H1 (cell line): Measurements from ENCODE around the gene PTPRF. TPM values are rescaled to one million over a fixed set of nuclear protein-coding genes. Genes with fewer than 3 reads are reported as not detected.

Experiments
- CTCF ChIA-PET: fragments of 300-600 bp; sonication (Branson Sonifier 250); formaldehyde crosslinking; loops from one replicate; lab custom pipeline; 2021; ENCODE audit not compliant: partially characterized antibody; lab: Charles Lee
- POLR2A ChIA-PET: fragments of 300-600 bp; sonication (Branson Sonifier 250); formaldehyde crosslinking; loops from one replicate; lab custom pipeline; 2021; ENCODE audit warnings: inconsistent platforms; ENCODE audit not compliant: partially characterized antibody; lab: Charles Lee
- DNase-seq, 2 experiments: peaks; one replicate each; pipeline versions ENCODE4 v3.0.0 to v3.0.0-alpha.2; 2010 to 2022; ENCODE audit warnings: low spot score in 2 of 2, low read depth in 1 of 2, mixed read lengths in 1 of 2
- FAIRE-seq: peaks from 2 replicates; lab custom pipeline; 2011; peaks lifted over from hg19 to GRCh38; lab: Jason Lieb, UNC
- H2AFZ ChIP-seq: 2 replicates; pipeline ENCODE4 v1.8.1; 2012; ENCODE audit warnings: low read length, inconsistent platforms
- H2AK5ac ChIP-seq: 2 replicates; pipeline ENCODE4 v1.6.1; 2013; ENCODE audit warnings: low read depth, low read length
- H2BK120ac ChIP-seq: replicated peaks from 2 replicates; pipeline ENCODE3; 2013; ENCODE audit warnings: low read depth, low read length, inconsistent platforms
- H2BK12ac ChIP-seq: 2 replicates; pipeline ENCODE4 v1.6.1; 2013; ENCODE audit warnings: low read depth, low read length
- H2BK15ac ChIP-seq: 2 replicates; pipeline ENCODE4 v1.6.1; 2013; ENCODE audit warnings: low read length
- H2BK20ac ChIP-seq: 2 replicates; pipeline ENCODE4 v1.6.1; 2013; ENCODE audit warnings: low read length
- H2BK5ac ChIP-seq: 2 replicates; pipeline ENCODE4 v1.6.1; 2013; ENCODE audit warnings: low read depth, low read length
- H3K14ac ChIP-seq: 2 replicates; pipeline ENCODE4 v1.6.1; 2013; ENCODE audit warnings: inconsistent platforms; ENCODE audit not compliant: insufficient read length
- H3K18ac ChIP-seq: 2 replicates; pipeline ENCODE4 v1.6.1; 2013; ENCODE audit warnings: low read length; ENCODE audit errors: extremely low read depth
- H3K23ac ChIP-seq: 2 replicates; pipeline ENCODE4 v1.6.1; 2013; ENCODE audit warnings: inconsistent platforms; ENCODE audit not compliant: insufficient read length
- H3K23me2 ChIP-seq: 2 replicates; pipeline ENCODE4 v1.6.1; 2013; ENCODE audit warnings: low read depth, low read length
- H3K27ac ChIP-seq: 2 replicates; pipeline ENCODE4 v1.6.1; 2011; ENCODE audit warnings: low read depth, low read length, inconsistent platforms
- H3K27me3 ChIP-seq, 4 experiments: replicated peaks in 1 of 4; 1 replicate in 1 of 4; 2 replicates in 3 of 4; pipeline versions ENCODE4 v1.6.1 to v1.8.1; 2011 to 2013; ENCODE audit warnings: low read length in 3 of 4, mild to moderate bottlenecking in 3 of 4, inconsistent platforms in 2 of 4, mixed read lengths in 2 of 4, moderate library complexity in 1 of 4; ENCODE audit not compliant: control insufficient read depth in 3 of 4, insufficient read depth in 3 of 4; ENCODE audit errors: extremely low read depth in 1 of 4
- H3K36me3 ChIP-seq, 4 experiments: 2 replicates each; pipeline versions ENCODE4 v1.6.1 to v1.8.1; 2011 to 2013; ENCODE audit warnings: mild to moderate bottlenecking in 4 of 4, low read length in 3 of 4, moderate library complexity in 2 of 4, control low read depth in 1 of 4, inconsistent platforms in 1 of 4; ENCODE audit not compliant: insufficient read depth in 4 of 4, control insufficient read depth in 2 of 4
- H3K4ac ChIP-seq: replicated peaks from 2 replicates; pipeline ENCODE3; 2013; ENCODE audit warnings: low read length, low read depth, mixed read lengths, inconsistent platforms; ENCODE audit not compliant: insufficient read length
- H3K4me1 ChIP-seq, 4 experiments: replicated peaks in 1 of 4; 1 replicate in 1 of 4; 2 replicates in 3 of 4; pipeline versions ENCODE4 v1.6.1 to v1.8.1; 2011 to 2013; ENCODE audit warnings: low read length in 3 of 4, inconsistent platforms in 2 of 4, mixed read lengths in 1 of 4; ENCODE audit not compliant: insufficient read depth in 4 of 4, control insufficient read depth in 3 of 4
- H3K4me2 ChIP-seq, 2 experiments: 2 replicates each; pipeline versions ENCODE4 v1.6.1 to v1.8.1; 2011 to 2013; ENCODE audit warnings: low read depth in 2 of 2, low read length in 2 of 2, control low read depth in 1 of 2, inconsistent platforms in 1 of 2, mild to moderate bottlenecking in 1 of 2; ENCODE audit not compliant: insufficient read depth in 1 of 2
- H3K4me3 ChIP-seq, 4 experiments: fragments of 200-600, 300-600 bp in 1 of 4; sonication (generic), shearing (Covaris generic), sonication (Bioruptor Twin) in 1 of 4; 2 replicates each; pipeline versions ENCODE4 v1.5.1 to v1.8.1; 2011 to 2016; ENCODE audit warnings: low read length in 4 of 4, low read depth in 3 of 4, control low read depth in 2 of 4, inconsistent platforms in 2 of 4, mild to moderate bottlenecking in 2 of 4, mixed read lengths in 1 of 4, moderate library complexity in 1 of 4; ENCODE audit not compliant: insufficient read depth in 2 of 4; ENCODE audit errors: extremely low read depth in 1 of 4
- H3K56ac ChIP-seq: replicated peaks from 2 replicates; pipeline ENCODE3; 2013; ENCODE audit warnings: low read depth, mild to moderate bottlenecking, mixed read lengths, low read length, inconsistent platforms; ENCODE audit not compliant: insufficient read length
- H3K79me1 ChIP-seq: 2 replicates; pipeline ENCODE4 v1.6.1; 2013; ENCODE audit warnings: low read depth, low read length, control low read depth
- H3K79me2 ChIP-seq, 2 experiments: 2 replicates each; pipeline versions ENCODE4 v1.6.1 to v1.8.1; 2012 to 2013; ENCODE audit warnings: low read length in 2 of 2, mild to moderate bottlenecking in 2 of 2, inconsistent platforms in 1 of 2; ENCODE audit not compliant: insufficient read depth in 2 of 2, control insufficient read depth in 1 of 2
- H3K9ac ChIP-seq, 4 experiments: replicated peaks in 1 of 4; 1 replicate in 1 of 4; 2 replicates in 3 of 4; pipeline versions ENCODE4 v1.6.1 to v1.8.1; 2011 to 2013; ENCODE audit warnings: low read depth in 3 of 4, low read length in 3 of 4, control low read depth in 2 of 4, mild to moderate bottlenecking in 2 of 4, moderate library complexity in 2 of 4, inconsistent platforms in 1 of 4; ENCODE audit errors: extremely low read depth in 1 of 4
- H3K9me3 ChIP-seq, 2 experiments: 2 replicates each; pipeline versions ENCODE4 v1.6.1 to v1.8.1; 2012 to 2013; ENCODE audit warnings: mild to moderate bottlenecking in 2 of 2, moderate library complexity in 2 of 2, control low read depth in 1 of 2, inconsistent platforms in 1 of 2, low read depth in 1 of 2, low read length in 1 of 2, mixed read lengths in 1 of 2; ENCODE audit not compliant: insufficient read depth in 2 of 2
- H4K20me1 ChIP-seq, 2 experiments: replicated peaks in 1 of 2; 2 replicates each; pipeline versions ENCODE3 to v1.8.1; 2011 to 2013; ENCODE audit warnings: inconsistent platforms in 2 of 2, low read length in 2 of 2, mild to moderate bottlenecking in 1 of 2; ENCODE audit not compliant: insufficient read depth in 2 of 2, control insufficient read depth in 1 of 2
- H4K5ac ChIP-seq: 2 replicates; pipeline ENCODE4 v1.6.1; 2013; ENCODE audit warnings: low read length, low read depth, mixed read lengths, inconsistent platforms; ENCODE audit not compliant: insufficient read length
- H4K8ac ChIP-seq: 2 replicates; pipeline ENCODE4 v1.8.0; 2013; ENCODE audit warnings: mild to moderate bottlenecking, moderate library complexity, low read length, inconsistent platforms; ENCODE audit not compliant: insufficient read depth; ENCODE audit errors: extremely low read depth
- H4K91ac ChIP-seq: replicated peaks from 2 replicates; pipeline ENCODE3; 2013; ENCODE audit warnings: low read length, mixed read lengths, inconsistent platforms; ENCODE audit not compliant: insufficient read length
- EGR1 ChIP-seq: IDR thresholded peaks from 2 replicates; pipeline ENCODE4 v1.6.1; 2011; ENCODE audit warnings: low read depth, low read length, borderline replicate concordance
- KDM5A ChIP-seq: fragments of 200-600 bp; IDR thresholded peaks from 2 replicates; pipeline ENCODE4 v1.7.1; 2012; ENCODE audit warnings: mild to moderate bottlenecking, low read length, inconsistent platforms, mixed read lengths
- POLR2AphosphoS5 ChIP-seq: IDR thresholded peaks from 2 replicates; pipeline ENCODE4 v1.6.1; 2011; ENCODE audit warnings: low read depth, low read length
- TAF7 ChIP-seq: optimal IDR thresholded peaks from 2 replicates; pipeline ENCODE3; 2011; ENCODE audit warnings: low read depth, mild to moderate bottlenecking, inconsistent platforms, low read length, moderate library complexity, borderline replicate concordance
- TBP ChIP-seq: IDR thresholded peaks from 2 replicates; pipeline ENCODE4 v1.6.1; 2011; ENCODE audit warnings: low read depth, low read length, improper control_type of control experiment
- ZNF274 ChIP-seq: IDR thresholded peaks from 2 replicates; pipeline ENCODE4 v1.7.0; 2012; ENCODE audit warnings: low read length, borderline replicate concordance; ENCODE audit errors: extremely low read depth
- WGBS, 2 experiments: shearing (Covaris generic) in 1 of 2; methylation state at CpG; one replicate each; pipeline versions ENCODE4 v1.1.6 to v1.1.7; 2013 to 2015; ENCODE audit warnings: low lambda C conversion rate in 2 of 2, mixed read lengths in 2 of 2, inconsistent platforms in 1 of 2, low coverage in 1 of 2, missing lambda C conversion rate in 1 of 2; ENCODE audit not compliant: insufficient replicate concordance in 2 of 2, insufficient coverage in 1 of 2, insufficient read length in 1 of 2; ENCODE audit errors: extremely low coverage in 1 of 2, missing lambda C conversion rate in 1 of 2; 5-methylcytosine and 5-hydroxymethylcytosine counted together
- polyA plus RNA-seq, 7 experiments: library from polyadenylated mRNA; depleted of rRNA in 3 of 7; stranded (reverse) in 5 of 7; unstranded in 2 of 7; fragments of >200 nt in 5 of 7; fragments of 200-250 nt in 2 of 7; gene quantifications; 1 replicate in 5 of 7; 2 replicates in 1 of 7; 4 replicates in 1 of 7; pipeline versions ENCODE4 v1.2.1 to v1.2.3, GENCODE V29; 2011 to 2013; ENCODE audit warnings: missing spikeins in 2 of 7, mixed read lengths in 2 of 7
- total RNA-seq: library from RNA; stranded (reverse); fragmentation: NEBNext Ultra II Directional; extraction: Animal tissue kit (Norgen Biotek cat#: 25700); gene quantifications from 2 replicates; pipeline ENCODE4 v1.2.1, GENCODE V29; 2021
- TF ChIP-seq, protein P1 (sequence below): IDR thresholded peaks from 2 replicates; pipeline ENCODE4 v1.6.1; 2012; ENCODE audit warnings: inconsistent platforms
- TF ChIP-seq, protein P2 (sequence below): IDR thresholded peaks from 2 replicates; pipeline ENCODE4 v1.6.1; 2011; ENCODE audit warnings: low read depth, mild to moderate bottlenecking, low read length; ENCODE audit not compliant: insufficient read depth

The PTPRF gene
- total and polyA plus RNA-seq, 2 of the 8 experiments (the other 6 are each of a cell fraction or from before 2014, with no cell fraction given): 136 to 231 TPM

DNA sequence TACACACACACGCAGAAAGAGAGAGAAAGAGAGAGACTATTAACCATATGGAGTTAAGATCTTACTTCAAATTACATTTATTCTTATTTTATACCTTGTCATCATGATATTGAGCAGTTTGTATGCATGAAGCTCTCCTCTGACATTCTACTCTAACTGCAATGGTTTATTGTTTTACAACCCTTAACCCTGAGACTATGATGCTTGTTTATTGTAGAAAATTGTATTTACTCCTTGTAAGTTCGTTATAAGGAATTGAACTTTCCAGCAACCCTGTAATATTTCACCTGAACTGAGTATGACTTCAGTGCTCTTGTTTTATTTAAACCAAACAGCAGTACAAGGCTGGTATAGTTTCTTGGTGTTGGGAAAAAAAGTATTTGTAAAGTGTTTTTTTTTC is 18.6 kb upstream of the PTPRF start:
- Histone ChIP-seq H3K9ac (no peak overlapping the region), H4K8ac (no peak overlapping the region), H4K20me1 (no peaks in the 10 kb centered on the region), H3K23me2 (no peaks in the 10 kb centered on the region), H3K79me1 (no peaks in the 10 kb centered on the region), H4K91ac (no peak overlapping the region), H3K4me1 (peaks cover 0 to 6% (median 1%) of the 10 kb centered on the region in 4 experiments; a peak in 2 of 7 replicates), H2BK15ac (no peak overlapping the region), H3K4me3 (no peak overlapping the region), H3K4ac (no peak overlapping the region), H2BK12ac (no peak overlapping the region), H3K56ac (no peak overlapping the region), H2BK20ac (no peak overlapping the region), H3K36me3 (no peaks in the 10 kb centered on the region), H3K4me2 (no peak overlapping the region), H3K18ac (no peak overlapping the region), H3K9me3 (no peaks in the 10 kb centered on the region), H2BK5ac (no peak overlapping the region), H3K79me2 (no peaks in the 10 kb centered on the region), H2AFZ (no peak overlapping the region), H2AK5ac (no peak overlapping the region), H3K27ac (no peak overlapping the region), H3K27me3 (no peaks in the 10 kb centered on the region), H3K23ac (no peak overlapping the region), H4K5ac (no peak overlapping the region), H3K14ac (no peak overlapping the region), H2BK120ac (no peak overlapping the region)
- FAIRE-seq (no peak), DNase-seq (no peak)
- CTCF ChIA-PET: no interaction called here
- WGBS, 2 experiments: 100% methylated on average over 2 of the region's 2 CpGs; no CpG with 5 or more reads in 1 of the 2 experiments
- POLR2A ChIA-PET: interaction anchor here (0.6 kb wide), 1 partner anchor 134 kb away, joined by 3 read pairs; no protein-coding TSS in a partner anchor
- TF ChIP-seq EGR1 (no peak), TBP (no peak), ZNF274 (no peak), POLR2AphosphoS5 (no peak), KDM5A (no peak), TAF7 (no peak)
- TF ChIP-seq, protein P1, sequence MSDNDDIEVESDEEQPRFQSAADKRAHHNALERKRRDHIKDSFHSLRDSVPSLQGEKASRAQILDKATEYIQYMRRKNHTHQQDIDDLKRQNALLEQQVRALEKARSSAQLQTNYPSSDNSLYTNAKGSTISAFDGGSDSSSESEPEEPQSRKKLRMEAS: no peak
- TF ChIP-seq, protein P2, sequence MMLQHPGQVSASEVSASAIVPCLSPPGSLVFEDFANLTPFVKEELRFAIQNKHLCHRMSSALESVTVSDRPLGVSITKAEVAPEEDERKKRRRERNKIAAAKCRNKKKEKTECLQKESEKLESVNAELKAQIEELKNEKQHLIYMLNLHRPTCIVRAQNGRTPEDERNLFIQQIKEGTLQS: no peak
